SU-DHL-6 (cell line): ENCODE results near the gene PIGS.

Experiments
- CTCF ChIP-seq: fragments of 200-600 bp; sonication (generic); IDR thresholded peaks from one replicate; pipeline ENCODE4 v1.5.1; 2017; ENCODE audit warnings: antibody characterized with exemption, mild to moderate bottlenecking, low read length, moderate library complexity; ENCODE audit not compliant: insufficient read depth, poor library complexity, severe bottlenecking
- EZH2phosphoT487 ChIP-seq: fragments of 200-600 bp; sonication (generic), shearing (Covaris generic); conservative IDR thresholded peaks from 2 replicates; pipeline ENCODE4 v1.6.1; 2018; ENCODE audit warnings: mild to moderate bottlenecking, antibody characterized with exemption, low read length, moderate library complexity, mixed read lengths

GRCh38 chr17:28620010-28620409 lies 48.7 kb upstream of the PIGS start:
- TF ChIP-seq CTCF (no peak), EZH2phosphoT487 (no peak)
